GM21423 (cell line): Measurements from ENCODE around the gene FYCO1.

ENCODE experiments used
- ATAC-seq: cut with Tn5 transposase; IDR thresholded peaks from one replicate; pipeline ENCODE4 v1.9.1; 2021; ENCODE audit warnings: mild to moderate bottlenecking, moderate library complexity; ENCODE audit not compliant: unreplicated experiment

Gene FYCO1

DNA sequence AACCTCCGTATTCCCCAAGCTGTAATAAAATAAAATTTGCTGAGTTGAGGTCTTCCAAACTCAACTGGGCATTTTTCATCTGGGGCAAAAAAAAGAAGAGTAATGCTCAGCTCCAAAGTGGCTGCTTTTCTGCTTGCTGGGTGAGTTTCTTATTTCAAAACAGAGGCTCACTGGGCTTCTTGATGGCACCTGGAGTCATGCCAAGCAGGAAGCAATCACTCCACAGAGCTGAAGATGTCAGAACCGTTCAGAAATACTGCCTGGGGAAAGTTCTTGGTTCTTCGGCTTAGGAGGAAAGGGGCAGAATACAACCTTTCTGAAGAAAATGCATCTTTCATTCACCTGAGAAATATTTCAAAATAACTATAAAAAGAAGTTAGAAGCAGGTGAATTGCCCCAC is 105.2 kb downstream of the FYCO1 start:
- ATAC-seq: no peak

DNA sequence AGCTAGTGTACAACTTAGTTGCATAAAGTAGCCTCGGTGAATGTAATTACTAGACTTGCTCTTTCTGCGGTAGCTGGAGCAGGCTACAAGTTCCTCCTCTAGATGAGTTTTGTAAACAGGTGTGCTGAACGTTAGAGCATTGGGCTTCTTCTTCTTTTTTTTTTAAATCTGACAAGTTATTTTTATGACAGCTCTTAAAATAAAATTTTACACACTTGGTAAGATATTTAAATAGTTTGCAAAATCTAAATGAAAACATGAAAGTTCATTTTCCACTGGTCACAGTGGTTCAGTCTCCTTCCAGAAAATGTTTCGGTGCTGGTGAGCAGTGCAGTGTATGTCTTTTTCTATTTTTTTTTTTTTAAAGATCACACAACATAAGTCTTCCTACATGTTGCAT is 106.3 kb downstream of the FYCO1 start:
- no peak for ATAC-seq

DNA sequence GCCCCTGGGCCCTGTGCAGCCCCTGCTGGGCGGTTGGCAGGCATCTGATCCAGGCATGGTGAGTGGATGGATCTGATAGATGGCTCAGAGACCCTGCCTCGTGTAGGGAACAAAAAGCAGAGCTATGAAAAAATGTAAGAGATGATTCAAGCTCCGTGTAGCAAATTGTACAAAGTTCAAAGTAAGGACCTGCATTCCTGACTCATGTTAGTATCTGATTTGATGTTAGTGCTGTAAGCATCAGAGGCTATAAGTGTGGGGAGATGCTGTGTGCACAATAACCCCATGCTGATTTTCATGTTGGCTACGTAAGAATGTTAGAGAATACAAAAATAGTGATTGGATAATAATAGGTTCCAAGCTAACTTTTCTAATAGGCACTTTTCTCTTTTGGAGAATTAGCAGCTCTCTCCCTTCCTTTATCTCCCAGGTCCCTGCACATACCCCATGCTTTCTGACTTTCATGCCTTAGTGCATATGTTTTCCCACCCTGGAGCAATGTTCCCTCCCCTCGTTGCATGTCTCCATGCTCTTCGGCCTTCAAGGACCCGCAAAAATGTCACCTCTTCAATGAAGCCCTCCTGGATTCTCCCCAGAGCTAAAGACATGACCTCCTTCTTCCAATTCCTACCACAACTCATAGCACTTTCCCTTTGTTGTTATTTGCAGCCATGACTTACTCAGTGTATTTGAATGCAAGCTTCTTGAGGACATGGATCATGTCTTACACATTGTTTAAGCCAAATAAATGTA is 107.7 kb downstream of the FYCO1 start:
- no peak for ATAC-seq

- ATAC-seq: no peak
These were observed 108.3 kb downstream of the FYCO1 start for GRCh38 chr3:45887285-45887684.

DNA sequence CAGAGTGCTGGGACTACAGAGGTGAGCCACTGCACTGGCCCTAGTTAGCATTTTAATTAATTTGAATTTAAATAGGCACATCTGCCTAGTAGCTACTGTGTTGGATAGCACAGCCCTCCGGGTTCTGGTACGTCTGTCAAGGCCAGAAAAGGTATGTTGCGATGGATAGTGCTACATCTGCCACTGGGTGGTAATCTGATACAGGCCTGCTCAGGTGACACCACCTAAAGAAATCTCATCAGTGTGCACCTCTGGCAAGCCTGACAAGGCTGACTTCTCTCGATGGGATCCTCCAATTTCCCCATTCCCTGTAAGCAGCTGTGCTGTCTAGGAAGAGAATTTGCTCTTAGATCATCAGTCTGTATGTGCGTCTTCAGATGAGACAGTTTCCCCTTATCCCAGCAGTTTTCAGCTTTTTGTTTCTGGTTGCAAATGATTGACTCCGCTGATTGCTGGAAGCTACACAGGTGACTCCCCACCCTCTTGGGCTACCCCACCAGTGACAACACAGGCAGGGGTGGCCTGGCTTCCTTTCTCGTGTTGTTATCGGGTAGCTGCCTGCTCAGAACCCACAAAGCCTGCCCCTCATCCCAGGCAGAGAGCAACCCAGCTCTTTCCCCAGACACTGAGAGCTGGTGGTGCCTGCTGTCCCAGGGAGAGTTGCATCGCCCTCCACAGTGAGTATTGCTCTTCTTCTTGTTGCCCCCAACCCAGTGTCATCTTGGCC is 109.5 kb downstream of the FYCO1 start, which contains the start of gene CCR9:
Gene CCR9, plus strand, starts transcription at position 565 of the 727 bp plus-strand sequence. CDS start 8,391 bp downstream, outside the sequence.
- no peak for ATAC-seq

DNA sequence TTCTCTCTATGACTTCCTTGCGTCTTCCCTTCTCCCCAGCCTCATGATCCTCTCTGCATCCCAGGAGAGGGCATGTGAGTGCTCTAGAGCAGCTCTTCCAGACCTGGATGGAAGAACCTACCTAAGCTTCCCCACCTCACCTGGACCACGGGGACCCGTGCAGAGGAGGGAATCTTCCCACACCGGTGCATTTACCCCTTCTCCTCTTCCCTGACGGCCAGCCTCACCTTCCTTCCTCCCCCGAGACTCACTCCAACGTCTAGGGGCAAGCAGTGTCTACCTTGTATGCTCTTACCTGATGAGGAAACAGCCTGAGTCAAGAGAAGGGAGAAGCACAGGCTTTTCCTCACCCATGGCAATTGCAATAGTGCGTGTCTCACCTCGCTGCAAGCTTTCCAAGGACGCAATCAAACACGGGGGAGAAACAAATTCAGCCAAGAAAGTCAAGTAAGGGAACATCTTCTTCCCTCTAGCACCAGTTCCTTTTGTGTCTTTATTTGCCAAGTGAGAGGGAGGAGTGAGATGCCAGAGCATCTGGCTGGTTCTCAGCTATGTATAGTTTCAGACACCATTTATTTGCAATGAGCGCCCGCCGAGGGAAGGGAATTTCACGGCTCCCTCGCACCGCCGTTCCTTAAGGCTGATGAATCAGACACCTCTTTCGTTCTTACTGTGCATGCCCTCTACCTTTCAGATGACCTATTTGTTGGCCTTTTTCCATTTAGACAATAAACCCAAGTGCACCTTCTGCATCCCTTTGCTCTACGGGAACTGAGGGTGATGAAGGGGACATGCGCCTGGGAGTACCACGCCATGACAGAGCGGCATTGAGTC is 111.0 kb downstream of the FYCO1 start:
- no peak for ATAC-seq

DNA sequence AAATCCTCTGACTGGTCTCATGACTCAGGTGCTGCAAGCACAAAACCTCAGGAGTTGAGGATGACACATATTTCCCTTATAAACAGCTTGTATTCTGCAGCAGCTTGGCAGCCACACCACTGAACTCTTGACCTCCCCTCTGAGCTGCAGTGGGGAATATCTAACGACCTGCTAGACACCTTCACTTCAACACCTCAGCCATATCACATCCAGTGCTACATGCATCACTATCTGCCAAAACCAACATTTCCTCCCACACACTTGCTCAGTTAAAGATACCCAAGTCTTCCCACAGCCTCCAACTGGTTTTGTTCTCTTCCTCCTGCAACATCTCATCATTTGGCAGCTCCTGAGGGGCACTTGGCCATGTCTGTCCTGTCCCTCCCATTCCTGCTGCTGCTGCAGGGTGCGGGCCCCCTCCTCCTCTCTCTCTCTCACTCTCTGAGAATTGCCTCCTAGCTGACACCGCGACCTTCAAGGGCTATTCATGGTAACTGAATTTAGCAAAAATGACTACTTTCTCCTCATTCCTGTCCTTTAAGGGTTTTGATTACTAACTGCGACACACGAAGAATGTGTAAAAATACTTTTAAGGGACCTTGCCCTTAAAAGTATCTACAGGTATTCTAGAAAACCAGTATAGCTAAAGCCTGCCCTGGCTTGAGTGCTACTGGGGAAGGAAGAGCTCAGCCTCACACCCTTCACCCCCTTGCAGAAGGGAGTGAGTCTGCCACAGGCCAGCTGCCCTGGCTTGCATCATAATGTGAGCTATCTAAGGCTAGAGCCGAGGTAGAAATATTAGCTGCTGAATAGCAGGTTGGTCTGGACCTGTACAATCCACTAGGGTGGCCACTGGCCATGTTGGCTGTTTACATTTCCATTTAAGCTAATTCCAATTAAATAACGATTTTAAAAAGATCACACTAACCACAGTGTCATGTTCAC is 114.3 kb downstream of the FYCO1 start:
- ATAC-seq: no peak

DNA sequence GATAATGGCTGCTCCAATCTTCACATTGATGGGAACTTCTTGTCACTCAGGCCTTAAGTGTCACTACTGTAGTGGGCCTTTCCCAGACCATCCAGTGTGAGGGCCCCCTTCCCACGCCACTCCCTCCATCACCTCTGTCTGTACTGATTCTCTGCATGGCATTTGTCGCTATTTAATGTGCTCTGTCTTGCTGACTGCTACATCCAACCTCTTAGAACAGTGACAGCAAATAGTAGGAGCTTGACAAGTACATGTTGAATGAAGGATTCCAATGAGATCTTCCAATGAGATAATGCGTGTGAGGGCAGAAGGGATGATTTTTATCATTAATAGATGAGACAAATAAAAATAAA is 114.9 kb downstream of the FYCO1 start:
- no peak for ATAC-seq

GRCh38 chr3:45878124-45878523 is 117.5 kb downstream of the FYCO1 start:
- no peak for ATAC-seq

DNA sequence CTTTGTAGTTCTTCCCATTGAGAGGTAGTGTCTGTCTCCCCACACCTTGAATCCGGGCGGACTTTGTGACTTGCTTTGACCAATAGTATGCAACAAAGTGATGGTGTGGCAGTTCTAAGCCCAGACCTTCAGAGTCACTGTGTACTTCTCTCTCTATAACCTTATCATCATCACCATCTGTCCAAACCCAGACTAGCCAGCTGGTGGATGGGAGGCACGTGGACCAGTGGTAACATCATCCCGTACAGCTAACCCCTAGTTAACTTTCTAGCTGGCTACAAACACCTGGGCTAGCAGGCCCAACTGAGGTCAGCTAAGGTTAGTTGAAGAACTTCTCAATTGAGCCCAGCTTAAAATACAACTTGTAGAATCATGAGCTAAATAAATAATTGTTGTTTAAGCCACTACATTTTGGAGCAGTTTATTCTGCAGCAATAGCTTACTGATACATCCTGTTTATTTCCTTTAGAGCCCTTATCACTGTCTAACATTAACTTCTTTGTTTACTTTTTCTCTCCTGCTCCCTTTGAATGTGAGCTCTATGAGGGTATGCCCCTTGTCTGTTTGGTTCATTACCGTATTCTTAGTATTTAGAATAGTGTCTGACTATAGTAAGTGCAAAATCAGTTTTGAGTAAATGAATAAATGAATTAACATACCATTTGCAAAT is 120.8 kb downstream of the FYCO1 start:
- ATAC-seq: no peak

- no peak for ATAC-seq
These were observed 122.0 kb downstream of the FYCO1 start for GRCh38 chr3:45873638-45874037.

GRCh38 chr3:45873036-45873435 is 122.6 kb downstream of the FYCO1 start:
- ATAC-seq: no peak

DNA sequence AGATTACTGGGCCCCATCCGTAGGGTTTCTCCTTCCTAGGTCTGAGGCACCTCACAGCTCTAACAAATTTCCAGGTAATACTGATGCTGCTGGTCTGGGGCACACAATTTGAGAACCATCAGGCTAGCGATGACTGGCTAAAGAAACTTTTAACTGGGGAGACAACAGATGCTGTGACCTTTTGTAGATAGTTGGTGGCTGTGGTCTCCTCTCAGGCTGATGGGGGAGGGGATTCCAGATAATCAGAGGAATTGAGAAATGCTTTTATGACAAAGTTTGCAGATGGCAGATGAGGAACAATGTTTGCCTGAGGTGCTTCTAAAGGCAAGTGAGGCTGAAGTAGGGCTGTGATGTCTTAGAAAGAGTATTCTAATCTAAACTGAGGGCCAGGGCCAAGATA is 123.1 kb downstream of the FYCO1 start:
- ATAC-seq: no peak

GRCh38 chr3:45871780-45872179 is 123.8 kb downstream of the FYCO1 start:
- ATAC-seq: no peak

- no peak for ATAC-seq
These were observed 125.5 kb downstream of the FYCO1 start for GRCh38 chr3:45870099-45870498.

DNA sequence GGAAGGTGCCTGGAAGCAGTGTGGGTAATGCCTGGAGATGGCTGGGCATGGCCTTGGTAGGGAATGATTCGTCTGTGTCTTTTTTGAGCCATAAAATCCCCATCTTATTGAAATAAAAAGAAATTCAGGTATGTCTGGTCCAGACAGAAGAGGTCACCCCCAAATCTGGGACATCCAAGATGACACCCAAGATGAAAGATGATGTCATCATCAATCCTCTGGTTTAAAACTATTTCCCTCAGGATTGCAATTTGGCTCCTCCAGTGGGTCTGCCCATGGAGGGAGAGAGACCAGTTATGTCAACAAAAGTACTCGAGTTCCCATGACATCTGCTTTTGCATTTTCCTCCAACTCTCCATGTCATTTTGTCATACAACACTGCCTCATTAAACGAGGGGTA is 126.0 kb downstream of the FYCO1 start:
- ATAC-seq: no peak

DNA sequence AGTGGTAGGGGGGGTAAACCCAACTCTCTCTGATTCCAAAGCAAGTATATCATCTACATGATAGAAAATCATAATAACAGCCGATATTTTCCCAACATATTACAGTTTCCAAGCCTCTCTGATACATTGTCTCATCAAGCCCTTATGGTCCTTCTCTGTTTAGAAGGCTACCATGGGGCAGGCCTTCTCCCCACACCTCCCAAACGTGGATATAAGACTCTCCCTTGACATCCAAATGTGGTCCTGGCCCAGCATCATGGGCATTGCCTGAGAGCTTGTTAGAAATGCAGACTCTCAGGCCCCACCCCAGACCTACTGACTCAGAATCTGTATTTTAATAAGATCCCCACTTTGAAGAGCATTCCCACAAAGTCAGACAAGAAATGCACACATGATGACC is 127.0 kb downstream of the FYCO1 start:
- no peak for ATAC-seq

DNA sequence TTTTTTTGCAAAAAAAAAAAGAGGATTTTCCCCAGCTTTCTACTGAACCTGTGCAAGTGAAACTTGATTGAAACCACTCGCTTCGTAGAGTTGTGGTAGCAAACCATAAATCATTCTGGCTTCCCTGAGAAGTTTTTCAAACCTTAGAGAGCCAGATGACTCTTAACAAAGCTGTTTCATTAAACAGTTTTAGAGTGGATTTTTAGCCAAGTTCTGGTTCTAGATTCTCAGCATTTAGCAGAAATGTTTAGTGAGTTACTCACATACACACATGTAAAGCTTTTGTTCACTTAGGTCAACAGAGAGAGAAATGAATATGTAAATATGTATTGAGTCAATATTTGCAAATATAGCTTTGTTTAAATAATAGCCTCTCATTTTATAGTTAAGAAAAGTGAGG is 127.4 kb downstream of the FYCO1 start:
- ATAC-seq: no peak
